ENCODE results near the gene PRF1.

DNA sequence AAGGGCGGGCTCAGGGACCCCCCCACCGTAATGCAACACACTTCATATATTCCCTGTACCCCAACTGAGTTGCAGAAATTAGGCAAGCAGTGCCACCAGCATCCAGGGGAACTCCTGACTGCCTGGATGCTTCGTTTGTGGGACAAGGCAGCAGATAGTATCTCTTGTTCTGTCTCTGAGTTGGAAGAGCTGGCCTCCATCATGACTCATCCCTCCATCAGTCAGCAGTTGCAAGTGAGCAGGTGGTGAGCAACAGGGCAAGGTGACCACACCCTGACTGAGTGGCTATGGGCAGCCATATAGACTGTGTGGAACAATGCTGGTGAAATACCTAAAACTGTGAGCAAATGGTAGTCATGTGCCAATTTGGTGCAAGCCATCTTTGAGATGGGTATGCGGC, 47.0 kb upstream of the PRF1 start:
- TF ChIP-seq, protein P1, sequence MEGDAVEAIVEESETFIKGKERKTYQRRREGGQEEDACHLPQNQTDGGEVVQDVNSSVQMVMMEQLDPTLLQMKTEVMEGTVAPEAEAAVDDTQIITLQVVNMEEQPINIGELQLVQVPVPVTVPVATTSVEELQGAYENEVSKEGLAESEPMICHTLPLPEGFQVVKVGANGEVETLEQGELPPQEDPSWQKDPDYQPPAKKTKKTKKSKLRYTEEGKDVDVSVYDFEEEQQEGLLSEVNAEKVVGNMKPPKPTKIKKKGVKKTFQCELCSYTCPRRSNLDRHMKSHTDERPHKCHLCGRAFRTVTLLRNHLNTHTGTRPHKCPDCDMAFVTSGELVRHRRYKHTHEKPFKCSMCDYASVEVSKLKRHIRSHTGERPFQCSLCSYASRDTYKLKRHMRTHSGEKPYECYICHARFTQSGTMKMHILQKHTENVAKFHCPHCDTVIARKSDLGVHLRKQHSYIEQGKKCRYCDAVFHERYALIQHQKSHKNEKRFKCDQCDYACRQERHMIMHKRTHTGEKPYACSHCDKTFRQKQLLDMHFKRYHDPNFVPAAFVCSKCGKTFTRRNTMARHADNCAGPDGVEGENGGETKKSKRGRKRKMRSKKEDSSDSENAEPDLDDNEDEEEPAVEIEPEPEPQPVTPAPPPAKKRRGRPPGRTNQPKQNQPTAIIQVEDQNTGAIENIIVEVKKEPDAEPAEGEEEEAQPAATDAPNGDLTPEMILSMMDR (IDR thresholded peaks at IDR 0.05): no peak
- TF ChIP-seq ZFX (IDR thresholded peaks at IDR 0.05; ENCODE audit: borderline replicate concordance): no peak
